Muscle layer of colon (tissue), 2 donors: Measurements from ENCODE around the gene RPE65.
"Not testable (repeated sequence)": the region's sequence is repeated elsewhere in the genome, so short reads cannot be mapped to it uniquely, and the experiment has no call there.

Source experiments
- H3K27ac ChIP-seq: one replicate; pipeline ENCODE4 v1.7.0; 2013; ENCODE audit warnings: low read depth, mild to moderate bottlenecking, low read length, moderate library complexity
- H3K27me3 ChIP-seq, 2 donors: one replicate each; pipeline ENCODE4 v1.7.0; 2013; ENCODE audit warnings: low read length in 2 of 2, mild to moderate bottlenecking in 2 of 2; ENCODE audit not compliant: insufficient read depth in 2 of 2, control insufficient read depth in 1 of 2
- H3K36me3 ChIP-seq: one replicate; pipeline ENCODE4 v1.7.0; 2013; ENCODE audit warnings: mild to moderate bottlenecking, low read length; ENCODE audit not compliant: insufficient read depth
- H3K4me1 ChIP-seq: one replicate; pipeline ENCODE4 v1.7.0; 2013; ENCODE audit warnings: mild to moderate bottlenecking, low read length; ENCODE audit not compliant: insufficient read depth
- H3K4me3 ChIP-seq, 2 donors: one replicate each; pipeline ENCODE4 v1.7.0; 2013; ENCODE audit warnings: low read length in 2 of 2, low read depth in 1 of 2, mild to moderate bottlenecking in 1 of 2, moderate library complexity in 1 of 2
- H3K9ac ChIP-seq: one replicate; pipeline ENCODE4 v1.7.0; 2013; ENCODE audit warnings: low read length
- H3K9me3 ChIP-seq: one replicate; pipeline ENCODE4 v1.7.0; 2013; ENCODE audit warnings: mild to moderate bottlenecking, low read length
- donor health status: abdominal sarcoma.
- donor health status: Adenocarcinoma of cecum.

Gene RPE65

GRCh38 chr1:68395575-68395974 is 54.2 kb downstream of the RPE65 start:
- not testable (repeated sequence) for H3K27ac ChIP-seq, H3K27me3 ChIP-seq, H3K36me3 ChIP-seq, H3K4me3 ChIP-seq, H3K9me3 ChIP-seq, H3K9ac ChIP-seq, H3K4me1 ChIP-seq

GRCh38 chr1:68392474-68392873 is 57.3 kb downstream of the RPE65 start:
- H3K4me1 ChIP-seq, H3K27me3 ChIP-seq, H3K9me3 ChIP-seq, H3K4me3 ChIP-seq, H3K9ac ChIP-seq, H3K36me3 ChIP-seq, H3K27ac ChIP-seq: not testable (repeated sequence)

- H3K4me3 ChIP-seq, H3K4me1 ChIP-seq, H3K9ac ChIP-seq, H3K9me3 ChIP-seq, H3K27ac ChIP-seq, H3K27me3 ChIP-seq, H3K36me3 ChIP-seq: not testable (repeated sequence)
Measured at GRCh38 chr1:68385798-68386524, 63.8 kb downstream of the RPE65 start.

GRCh38 chr1:68384872-68385411 is 64.8 kb downstream of the RPE65 start:
- Histone ChIP-seq H3K4me3 (no peak overlapping the region), H3K27ac (no peak overlapping the region), H3K9ac (no peak overlapping the region), H3K27me3 (no peaks in the 10 kb centered on the region), H3K36me3 (no peaks in the 10 kb centered on the region), H3K4me1 (peaks cover 8% of the 10 kb centered on the region), H3K9me3 (no peaks in the 10 kb centered on the region)

- H3K4me1 ChIP-seq = peaks cover 8% of the 10 kb centered on the region
- H3K9me3 ChIP-seq = no peaks in the 10 kb centered on the region
- H3K27ac ChIP-seq = peak overlapping the region; percentile 43
- no peaks in the 10 kb centered on the region for H3K27me3 ChIP-seq
- no peak overlapping the region for H3K4me3 ChIP-seq
- no peak overlapping the region for H3K9ac ChIP-seq
- H3K36me3 ChIP-seq = no peaks in the 10 kb centered on the region
Measured at GRCh38 chr1:68384321-68384813, 65.4 kb downstream of the RPE65 start.

- Histone ChIP-seq H3K27me3 (no peaks in the 10 kb centered on the region), H3K4me1 (peaks cover 8% of the 10 kb centered on the region), H3K9ac (no peak overlapping the region), H3K4me3 (no peak overlapping the region), H3K36me3 (no peaks in the 10 kb centered on the region), H3K9me3 (no peaks in the 10 kb centered on the region), H3K27ac (no peak overlapping the region)
Measured at GRCh38 chr1:68383092-68383491, 66.7 kb downstream of the RPE65 start.

DNA sequence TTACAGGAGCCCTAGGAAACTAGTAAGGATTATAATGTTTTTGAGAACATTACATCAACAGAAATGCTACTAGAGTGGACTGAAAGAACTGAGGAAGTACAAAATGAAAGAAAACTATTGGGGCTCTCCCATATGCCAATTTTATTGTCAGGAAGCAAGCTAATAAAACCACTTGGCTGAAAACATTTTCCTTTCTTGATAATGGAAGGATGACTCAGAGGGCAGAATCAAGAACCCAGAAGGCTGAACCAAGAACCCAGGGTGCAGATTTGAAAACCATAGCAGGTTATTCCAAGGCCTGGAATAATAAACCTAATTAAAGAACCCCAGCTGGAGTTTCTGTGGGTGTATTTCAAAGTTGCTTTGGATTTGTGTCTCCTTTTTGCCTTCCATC is 70.7 kb downstream of the RPE65 start:
- Histone ChIP-seq H3K9me3 (no peaks in the 10 kb centered on the region), H3K9ac (no peak overlapping the region), H3K4me1 (no peaks in the 10 kb centered on the region), H3K27ac (no peak overlapping the region), H3K27me3 (no peaks in the 10 kb centered on the region), H3K4me3 (no peak overlapping the region), H3K36me3 (no peaks in the 10 kb centered on the region)
